ENCODE measurements around the gene ACTA2. TPM values are rescaled to one million over a fixed set of nuclear protein-coding genes. Genes with fewer than 3 reads are reported as not detected.

The ACTA2 gene
- total and polyA plus RNA-seq, 4 donors: 13.2 to 182 (median 73.6) TPM

GRCh38 chr10:88944813-88945212, 7.8 kb downstream of the ACTA2 start:
- no peak overlapping the region for H3K9ac ChIP-seq (ENCODE audit: low read depth in 1 of 2, low read length in 2 of 2)
- no peak for DNase-seq (ENCODE audit: low spot score)
- no peaks in the 10 kb centered on the region for H3K9me3 ChIP-seq (ENCODE audit: control insufficient read depth in 4 of 4, low read length in 3 of 4)
- 83% methylated on average over 3 of the region's 3 CpGs for WGBS
- no peaks in the 10 kb centered on the region for H3K27me3 ChIP-seq (ENCODE audit: control insufficient read depth in 4 of 4, insufficient read depth in 4 of 4, low read length in 3 of 4)
- peaks cover 0 to 3% (median 0%) of the 10 kb centered on the region in 4 donors for H3K36me3 ChIP-seq (ENCODE audit: control insufficient read depth in 4 of 4, insufficient read depth in 3 of 4, low read depth in 1 of 4, low read length in 3 of 4)
- peaks cover 0 to 9% (median 8%) of the 10 kb centered on the region in 4 donors for H3K4me1 ChIP-seq (ENCODE audit: control insufficient read depth in 4 of 4, insufficient read depth in 4 of 4, low read length in 3 of 4)
- no peak overlapping the region for H3K4me3 ChIP-seq (ENCODE audit: low read depth in 1 of 3, low read length in 3 of 3)
- TF ChIP-seq RXRA (IDR thresholded peaks at IDR 0.05) (no peak), ZBTB33 (IDR thresholded peaks at IDR 0.05) (no peak), GABPA (IDR thresholded peaks at IDR 0.05 in 1 of 2, conservative IDR thresholded peaks at IDR 0.05 in 1 of 2) (no peak), HNF4G (IDR thresholded peaks at IDR 0.05) (no peak), FOXA2 (IDR thresholded peaks at IDR 0.05) (no peak), SP1 (IDR thresholded peaks at IDR 0.05) (no peak), FOXA1 (IDR thresholded peaks at IDR 0.05) (no peak), HNF4A (conservative IDR thresholded peaks at IDR 0.05) (no peak)
- no peak overlapping the region for H3K27ac ChIP-seq (ENCODE audit: low read depth in 1 of 2, low read length in 2 of 2)

- peaks cover 0 to 3% (median 0%) of the 10 kb centered on the region in 4 donors for H3K36me3 ChIP-seq (ENCODE audit: control insufficient read depth in 4 of 4, insufficient read depth in 3 of 4, low read depth in 1 of 4, low read length in 3 of 4)
- H3K9ac ChIP-seq (ENCODE audit: low read depth in 1 of 2, low read length in 2 of 2): no peak overlapping the region
- peaks cover 0 to 5% (median 3%) of the 10 kb centered on the region in 4 donors for H3K4me1 ChIP-seq (ENCODE audit: control insufficient read depth in 4 of 4, insufficient read depth in 4 of 4, low read length in 3 of 4)
- H3K27me3 ChIP-seq (ENCODE audit: control insufficient read depth in 4 of 4, insufficient read depth in 4 of 4, low read length in 3 of 4): no peaks in the 10 kb centered on the region
- no peak overlapping the region for H3K27ac ChIP-seq (ENCODE audit: low read depth in 1 of 2, low read length in 2 of 2)
- H3K9me3 ChIP-seq (ENCODE audit: control insufficient read depth in 4 of 4, low read length in 3 of 4): no peaks in the 10 kb centered on the region
- no peak overlapping the region for H3K4me3 ChIP-seq (ENCODE audit: low read depth in 1 of 3, low read length in 3 of 3)
- no peak for DNase-seq (ENCODE audit: low spot score)
- TF ChIP-seq YY1 (IDR thresholded peaks at IDR 0.05): no peak
- 94% methylated on average over 3 of the region's 3 CpGs for WGBS
Measured at GRCh38 chr10:88943778-88944177, 8.8 kb downstream of the ACTA2 start.

GRCh38 chr10:88941026-88941425, 11.5 kb downstream of the ACTA2 start:
- WGBS: 95% methylated on average over 6 of the region's 6 CpGs
- TF ChIP-seq GABPA (IDR thresholded peaks at IDR 0.05 in 1 of 2, conservative IDR thresholded peaks at IDR 0.05 in 1 of 2) (no peak), HNF4G (IDR thresholded peaks at IDR 0.05) (no peak), ZBTB33 (IDR thresholded peaks at IDR 0.05) (no peak), MAX (IDR thresholded peaks at IDR 0.05) (no peak), SP1 (IDR thresholded peaks at IDR 0.05) (no peak), NR2F2 (IDR thresholded peaks at IDR 0.05) (no peak)
- H3K4me3 ChIP-seq (ENCODE audit: low read depth in 1 of 3, low read length in 3 of 3): no peak overlapping the region
- H3K27ac ChIP-seq (ENCODE audit: low read depth in 1 of 2, low read length in 2 of 2): no peak overlapping the region
- peaks cover 0 to 4% (median 0%) of the 10 kb centered on the region in 4 donors for H3K36me3 ChIP-seq (ENCODE audit: control insufficient read depth in 4 of 4, insufficient read depth in 3 of 4, low read depth in 1 of 4, low read length in 3 of 4)
- H3K9me3 ChIP-seq (ENCODE audit: control insufficient read depth in 4 of 4, low read length in 3 of 4): no peaks in the 10 kb centered on the region
- H3K27me3 ChIP-seq (ENCODE audit: control insufficient read depth in 4 of 4, insufficient read depth in 4 of 4, low read length in 3 of 4): no peaks in the 10 kb centered on the region
- no peak overlapping the region for H3K9ac ChIP-seq (ENCODE audit: low read depth in 1 of 2, low read length in 2 of 2)
- no peak for DNase-seq (ENCODE audit: low spot score)
- H3K4me1 ChIP-seq (ENCODE audit: control insufficient read depth in 4 of 4, insufficient read depth in 4 of 4, low read length in 3 of 4): no peaks in the 10 kb centered on the region
